ENCODE results near the gene RNF8.

Gene RNF8

GRCh38 chr6:37347670-37348111, 6.1 kb upstream of the RNF8 start:
- TF ChIP-seq CTCF (IDR thresholded peaks at IDR 0.05): no peak
- no peak for DNase-seq (ENCODE audit: low spot score)
- Histone ChIP-seq H3K4me3 (no peak overlapping the region), H3K27ac (no peak overlapping the region)

- TF ChIP-seq CTCF (IDR thresholded peaks at IDR 0.05): no peak
- no peak overlapping the region for H3K4me3 ChIP-seq
- DNase-seq (ENCODE audit: low spot score): no peak
- no peak overlapping the region for H3K27ac ChIP-seq
Observed at GRCh38 chr6:37351027-37351426, 2.8 kb upstream of the RNF8 start.

DNA sequence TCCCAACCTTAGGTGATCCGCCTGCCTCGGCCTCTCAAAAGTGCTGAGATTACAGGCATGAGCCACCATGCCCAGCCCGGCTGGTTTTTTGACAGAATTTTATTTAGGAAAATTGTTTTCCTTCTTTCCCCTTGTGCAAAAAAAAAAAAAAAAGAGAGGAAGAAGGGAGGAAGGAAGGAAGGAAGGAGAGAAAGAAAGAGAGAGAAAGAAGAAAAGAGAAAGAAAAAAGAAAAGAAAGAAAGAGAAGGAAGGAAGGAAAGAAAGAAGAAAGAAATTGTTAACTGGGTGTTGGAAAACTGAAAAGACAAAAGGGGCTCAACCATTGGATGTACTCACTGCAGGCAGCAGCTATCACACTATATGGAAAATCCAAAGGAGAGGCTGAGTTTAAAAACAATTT, 1.4 kb upstream of the RNF8 start:
- Histone ChIP-seq H3K4me3 (no peak overlapping the region), H3K27ac (no peak overlapping the region)
- TF ChIP-seq CTCF (IDR thresholded peaks at IDR 0.05): no peak
- DNase-seq (ENCODE audit: low spot score): no peak

DNA sequence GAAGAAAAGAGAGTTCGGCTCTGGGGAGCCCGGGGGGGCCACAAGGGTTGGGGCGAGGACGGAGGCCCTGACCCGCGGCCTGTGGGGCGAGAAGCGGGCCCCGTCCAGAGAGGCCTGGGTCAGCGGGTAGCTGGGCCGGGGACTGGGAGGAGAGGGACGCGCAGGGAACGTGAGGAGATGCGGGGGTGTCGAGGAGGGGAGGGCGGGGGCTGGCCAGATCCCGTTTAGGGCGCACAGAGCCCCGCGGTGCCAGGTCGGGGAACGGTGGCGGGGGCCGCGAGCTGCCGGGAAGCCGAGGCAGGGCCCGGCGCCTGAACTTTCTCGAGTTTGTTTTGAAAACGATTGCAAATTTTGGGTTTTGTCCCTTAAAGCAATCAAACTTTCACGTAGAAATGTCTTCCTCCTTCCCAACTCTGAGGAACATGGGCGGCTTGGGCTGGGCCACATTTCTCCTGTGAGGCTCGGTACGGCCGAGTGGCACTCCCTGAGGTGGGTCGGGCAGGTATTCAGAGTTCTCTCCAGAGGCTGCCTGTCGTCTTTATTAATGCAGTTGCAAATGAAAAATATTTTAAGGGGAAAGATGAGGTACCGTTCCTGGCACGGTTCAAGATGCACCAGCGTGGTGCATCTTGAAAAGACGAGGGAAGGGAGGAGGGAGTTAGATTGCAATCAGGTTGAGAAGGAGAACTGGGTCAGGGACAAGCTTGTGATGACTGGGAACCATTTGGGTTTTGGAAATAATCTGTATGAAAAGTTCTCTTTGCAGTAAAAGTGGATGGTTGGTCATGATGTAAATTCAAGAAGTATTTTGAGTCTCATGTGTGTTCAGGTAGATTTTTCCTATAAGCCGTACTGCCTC, 972 bp downstream of the RNF8 start:
- DNase-seq (ENCODE audit: low spot score): no peak
- TF ChIP-seq CTCF (IDR thresholded peaks at IDR 0.05): no peak
- H3K27ac ChIP-seq: peak overlapping the region; percentile 10 to 29
- H3K4me3 ChIP-seq: peak overlapping the region; percentile 82

GRCh38 chr6:37357288-37357687, 3.5 kb downstream of the RNF8 start:
- no peak for TF ChIP-seq CTCF (IDR thresholded peaks at IDR 0.05)
- H3K4me3 ChIP-seq: no peak overlapping the region
- H3K27ac ChIP-seq: no peak overlapping the region
- DNase-seq (ENCODE audit: low spot score): no peak

GRCh38 chr6:37357860-37358259, 4.1 kb downstream of the RNF8 start:
- TF ChIP-seq CTCF (IDR thresholded peaks at IDR 0.05): no peak
- Histone ChIP-seq H3K27ac (no peak overlapping the region), H3K4me3 (no peak overlapping the region)
- no peak for DNase-seq (ENCODE audit: low spot score)

- Histone ChIP-seq H3K27ac (no peak overlapping the region), H3K4me3 (no peak overlapping the region)
- DNase-seq (ENCODE audit: low spot score): no peak
- no peak for TF ChIP-seq CTCF (IDR thresholded peaks at IDR 0.05)
Observed at GRCh38 chr6:37359039-37359438, 5.3 kb downstream of the RNF8 start.

Measured in coronary artery (tissue), 2 donors.